AG04450 (cell line): ENCODE results near the gene EDDM13. TPM values are rescaled to one million over a fixed set of nuclear protein-coding genes. Genes with fewer than 3 reads are reported as not detected.
"Not testable (repeated sequence)": the region's sequence is repeated elsewhere in the genome, so short reads cannot be mapped to it uniquely, and the experiment has no call there.

Experiments used
- CTCF ChIA-PET: fragments of 300-600, 350-600 bp; formaldehyde crosslinking; extraction: SDS; loops from one replicate; lab custom pipeline; 2022; ENCODE audit warnings: antibody characterized with exemption, inconsistent platforms; lab: Charles Lee
- POLR2A ChIA-PET: fragments of 350-600 bp; formaldehyde crosslinking; extraction: SDS; loops from one replicate; lab custom pipeline; 2021; ENCODE audit warnings: antibody characterized with exemption, inconsistent platforms; lab: Yijun Ruan, JAX
- DNase-seq: peaks from one replicate; pipeline ENCODE4 v3.0.0-alpha.2; 2011; ENCODE audit warnings: low read depth, low spot score
- H3K27ac ChIP-seq: one replicate; pipeline ENCODE4 v1.5.1; 2012; ENCODE audit warnings: low read depth, low read length, control low read depth
- H3K27me3 ChIP-seq: one replicate; pipeline ENCODE4 v1.6.0; 2012; ENCODE audit warnings: low read length; ENCODE audit not compliant: control insufficient read depth, insufficient read depth
- H3K4me3 ChIP-seq: 2 replicates; pipeline ENCODE4 v1.5.1; 2011; ENCODE audit warnings: mild to moderate bottlenecking, low read depth, low read length, control low read depth
- H3K9me3 ChIP-seq: 2 replicates; pipeline ENCODE4 v1.5.1; 2012; ENCODE audit warnings: low read length; ENCODE audit not compliant: control insufficient read depth, insufficient read depth
- CTCF ChIP-seq: IDR thresholded peaks from 2 replicates; pipeline ENCODE4 v1.5.1; 2011; ENCODE audit warnings: low read depth, low read length, control low read depth, inconsistent platforms
- polyA plus RNA-seq: library from polyadenylated mRNA; depleted of rRNA; stranded (reverse); fragments of >200 nt; gene quantifications from 2 replicates; pipeline ENCODE4 v1.2.3, GENCODE V29; 2011

The EDDM13 gene
- polyA plus RNA-seq, 1 experiment, result not detected

- TF ChIP-seq CTCF, result no peak
- no peaks in the 10 kb centered on the region for H3K27me3 ChIP-seq
- ChIA-PET CTCF (interaction anchor here (0.6 kb wide), 1 partner anchor 91 kb away, joined by 3 read pairs; no protein-coding TSS in a partner anchor), POLR2A (no interaction called here)
- H3K9me3 ChIP-seq, result no peaks in the 10 kb centered on the region
- DNase-seq, result no peak
- no peak overlapping the region for H3K27ac ChIP-seq
- H3K4me3 ChIP-seq, result no peak overlapping the region
Observed at GRCh38 chr19:56301886-56302620, 29.5 kb downstream of the EDDM13 start.

GRCh38 chr19:56304243-56304642 is 31.7 kb downstream of the EDDM13 start:
- Histone ChIP-seq H3K27me3 (no peaks in the 10 kb centered on the region), H3K4me3 (no peak overlapping the region), H3K9me3 (no peaks in the 10 kb centered on the region), H3K27ac (no peak overlapping the region)
- no peak for DNase-seq
- no peak for TF ChIP-seq CTCF
- CTCF ChIA-PET, result no interaction called here
- POLR2A ChIA-PET, result no interaction called here

GRCh38 chr19:56306016-56306415 is 33.5 kb downstream of the EDDM13 start:
- TF ChIP-seq CTCF, result no peak
- Histone ChIP-seq H3K27ac (no peak overlapping the region), H3K9me3 (no peaks in the 10 kb centered on the region; the same call in 1 of the 2 replicates), H3K27me3 (no peaks in the 10 kb centered on the region), H3K4me3 (no peak overlapping the region)
- POLR2A ChIA-PET, result no interaction called here
- DNase-seq, result no peak
- CTCF ChIA-PET, result interaction anchor here (0.6 kb wide), 1 partner anchor 52 kb away, joined by 5 read pairs; no protein-coding TSS in a partner anchor

GRCh38 chr19:56307062-56307461 is 34.5 kb downstream of the EDDM13 start:
- POLR2A ChIA-PET, H3K27me3 ChIP-seq, H3K9me3 ChIP-seq, H3K4me3 ChIP-seq, CTCF ChIA-PET, DNase-seq: not testable (repeated sequence)
- H3K27ac ChIP-seq, result peak overlapping the region; percentile 34

- H3K4me3 ChIP-seq, result no peak overlapping the region
- no peaks in the 10 kb centered on the region; the same call in 1 of the 2 replicates for H3K9me3 ChIP-seq
- no peak for TF ChIP-seq CTCF
- CTCF ChIA-PET, result no interaction called here
- POLR2A ChIA-PET, result no interaction called here
- H3K27ac ChIP-seq, result no peak overlapping the region
- no peak for DNase-seq
- no peaks in the 10 kb centered on the region for H3K27me3 ChIP-seq
Observed at GRCh38 chr19:56308792-56309191, 36.2 kb downstream of the EDDM13 start.
